ENCODE data around the gene SMAD7. TPM values are rescaled to one million over a fixed set of nuclear protein-coding genes. Genes with fewer than 3 reads are reported as not detected.

Gene SMAD7
- total and polyA plus RNA-seq, 2 donors, result 7.8 to 9.3 TPM

GRCh38 chr18:48898521-48898920 is 52.2 kb downstream of the SMAD7 start:
- WGBS, result 96% methylated on average over 4 of the region's 4 CpGs
- no peaks in the 10 kb centered on the region for H3K36me3 ChIP-seq (ENCODE audit: control insufficient read depth in 2 of 2, insufficient read depth in 2 of 2, low read length in 1 of 2)

GRCh38 chr18:48897531-48897930 is 53.2 kb downstream of the SMAD7 start:
- H3K36me3 ChIP-seq (ENCODE audit: control insufficient read depth in 2 of 2, insufficient read depth in 2 of 2, low read length in 1 of 2), result no peaks in the 10 kb centered on the region
- H3K4me1 ChIP-seq (ENCODE audit: control insufficient read depth in 2 of 2, insufficient read depth in 2 of 2, low read length in 2 of 2), result peaks cover 0 to 3% of the 10 kb centered on the region in 2 donors
- no peaks in the 10 kb centered on the region for H3K9me3 ChIP-seq (ENCODE audit: control insufficient read depth in 2 of 2, insufficient read depth in 1 of 2, low read length in 1 of 2)
- H3K27ac ChIP-seq (ENCODE audit: low read depth in 1 of 2, low read length in 1 of 2), result no peak overlapping the region
- no peak for DNase-seq (ENCODE audit: low read depth in 6 of 9, low spot score in 9 of 9)
- H3K27me3 ChIP-seq (ENCODE audit: control insufficient read depth in 2 of 2, insufficient read depth in 1 of 2, low read length in 1 of 2), result peaks cover 0 to 4% of the 10 kb centered on the region in 2 donors
- WGBS, result 96% methylated on average over 5 of the region's 5 CpGs
- no peak overlapping the region for H3K4me3 ChIP-seq (ENCODE audit: low read length in 2 of 2)

More at GRCh38 chr18:48898521-48898920, 52.2 kb downstream of the SMAD7 start:
- Histone ChIP-seq H3K9me3 (ENCODE audit: control insufficient read depth in 2 of 2, insufficient read depth in 1 of 2, low read length in 1 of 2) (no peaks in the 10 kb centered on the region), H3K27me3 (ENCODE audit: control insufficient read depth in 2 of 2, insufficient read depth in 1 of 2, low read length in 1 of 2) (peaks cover 0 to 4% of the 10 kb centered on the region in 2 donors), H3K4me3 (ENCODE audit: low read length in 2 of 2) (no peak overlapping the region), H3K27ac (ENCODE audit: low read depth in 1 of 2, low read length in 1 of 2) (no peak overlapping the region), H3K4me1 (ENCODE audit: control insufficient read depth in 2 of 2, insufficient read depth in 2 of 2, low read length in 2 of 2) (peaks cover 0 to 3% of the 10 kb centered on the region in 2 donors)
- DNase-seq (ENCODE audit: low read depth in 6 of 9, low spot score in 9 of 9), result no peak

GRCh38 chr18:48896875-48897511 is 53.8 kb downstream of the SMAD7 start:
- H3K27me3 ChIP-seq (ENCODE audit: control insufficient read depth in 2 of 2, insufficient read depth in 1 of 2, low read length in 1 of 2), result peaks cover 0 to 3% of the 10 kb centered on the region in 2 donors
- 64% methylated on average over 9 of the region's 9 CpGs for WGBS
- no peak overlapping the region for H3K27ac ChIP-seq (ENCODE audit: low read depth in 1 of 2, low read length in 1 of 2)
- H3K4me1 ChIP-seq (ENCODE audit: control insufficient read depth in 2 of 2, insufficient read depth in 2 of 2, low read length in 2 of 2), result no peaks in the 10 kb centered on the region
- peak in 1 of 9 donors; percentile 26 for DNase-seq (ENCODE audit: low read depth in 6 of 9, low spot score in 9 of 9)
- no peaks in the 10 kb centered on the region for H3K9me3 ChIP-seq (ENCODE audit: control insufficient read depth in 2 of 2, insufficient read depth in 1 of 2, low read length in 1 of 2)
- no peak overlapping the region for H3K4me3 ChIP-seq (ENCODE audit: low read length in 2 of 2)
- H3K36me3 ChIP-seq (ENCODE audit: control insufficient read depth in 2 of 2, insufficient read depth in 2 of 2, low read length in 1 of 2), result no peaks in the 10 kb centered on the region

- 79% methylated on average over 8 of the region's 8 CpGs for WGBS
- Histone ChIP-seq H3K27ac (ENCODE audit: low read depth in 1 of 2, low read length in 1 of 2) (no peak overlapping the region), H3K36me3 (ENCODE audit: control insufficient read depth in 2 of 2, insufficient read depth in 2 of 2, low read length in 1 of 2) (no peaks in the 10 kb centered on the region), H3K27me3 (ENCODE audit: control insufficient read depth in 2 of 2, insufficient read depth in 1 of 2, low read length in 1 of 2) (no peaks in the 10 kb centered on the region), H3K4me3 (ENCODE audit: low read length in 2 of 2) (no peak overlapping the region), H3K9me3 (ENCODE audit: control insufficient read depth in 2 of 2, insufficient read depth in 1 of 2, low read length in 1 of 2) (no peaks in the 10 kb centered on the region), H3K4me1 (ENCODE audit: control insufficient read depth in 2 of 2, insufficient read depth in 2 of 2, low read length in 2 of 2) (no peaks in the 10 kb centered on the region)
- no peak for DNase-seq (ENCODE audit: low read depth in 6 of 9, low spot score in 9 of 9)
Measured at GRCh38 chr18:48896326-48896874, 54.4 kb downstream of the SMAD7 start.

DNA sequence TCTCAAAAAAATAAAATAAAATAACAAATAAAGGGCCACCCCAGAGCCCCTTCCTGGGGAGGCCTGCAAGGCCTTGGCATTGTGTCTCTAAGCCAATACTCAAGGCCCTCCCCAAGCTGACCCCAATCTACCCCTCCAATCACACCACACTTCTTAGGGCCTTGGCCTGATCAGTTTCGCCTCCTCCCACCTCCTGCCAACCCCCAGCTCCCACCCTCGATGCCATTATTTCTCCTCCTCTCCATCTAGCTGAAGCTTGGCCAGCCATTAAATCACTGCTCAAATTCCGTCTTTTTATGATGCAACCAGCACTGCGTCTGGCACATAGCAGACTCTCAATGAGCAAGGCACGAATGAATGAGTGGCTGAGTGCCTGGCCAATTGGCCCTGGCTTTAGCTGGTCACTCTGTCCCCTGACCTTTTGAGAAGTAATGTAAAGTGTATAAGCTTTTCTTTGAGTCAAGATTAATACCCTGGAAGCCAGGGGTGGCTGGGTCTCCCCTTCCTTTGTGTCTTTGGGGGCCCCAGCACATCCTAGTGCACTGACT is 55.9 kb downstream of the SMAD7 start:
- Histone ChIP-seq H3K27me3 (ENCODE audit: control insufficient read depth in 2 of 2, insufficient read depth in 1 of 2, low read length in 1 of 2) (no peaks in the 10 kb centered on the region), H3K4me3 (ENCODE audit: low read length in 2 of 2) (no peak overlapping the region), H3K4me1 (ENCODE audit: control insufficient read depth in 2 of 2, insufficient read depth in 2 of 2, low read length in 2 of 2) (no peaks in the 10 kb centered on the region), H3K27ac (ENCODE audit: low read depth in 1 of 2, low read length in 1 of 2) (no peak overlapping the region), H3K9me3 (ENCODE audit: control insufficient read depth in 2 of 2, insufficient read depth in 1 of 2, low read length in 1 of 2) (no peaks in the 10 kb centered on the region), H3K36me3 (ENCODE audit: control insufficient read depth in 2 of 2, insufficient read depth in 2 of 2, low read length in 1 of 2) (no peaks in the 10 kb centered on the region)
- WGBS, result 97% methylated on average over 5 of the region's 5 CpGs
- DNase-seq (ENCODE audit: low read depth in 6 of 9, low spot score in 9 of 9), result no peak

DNA sequence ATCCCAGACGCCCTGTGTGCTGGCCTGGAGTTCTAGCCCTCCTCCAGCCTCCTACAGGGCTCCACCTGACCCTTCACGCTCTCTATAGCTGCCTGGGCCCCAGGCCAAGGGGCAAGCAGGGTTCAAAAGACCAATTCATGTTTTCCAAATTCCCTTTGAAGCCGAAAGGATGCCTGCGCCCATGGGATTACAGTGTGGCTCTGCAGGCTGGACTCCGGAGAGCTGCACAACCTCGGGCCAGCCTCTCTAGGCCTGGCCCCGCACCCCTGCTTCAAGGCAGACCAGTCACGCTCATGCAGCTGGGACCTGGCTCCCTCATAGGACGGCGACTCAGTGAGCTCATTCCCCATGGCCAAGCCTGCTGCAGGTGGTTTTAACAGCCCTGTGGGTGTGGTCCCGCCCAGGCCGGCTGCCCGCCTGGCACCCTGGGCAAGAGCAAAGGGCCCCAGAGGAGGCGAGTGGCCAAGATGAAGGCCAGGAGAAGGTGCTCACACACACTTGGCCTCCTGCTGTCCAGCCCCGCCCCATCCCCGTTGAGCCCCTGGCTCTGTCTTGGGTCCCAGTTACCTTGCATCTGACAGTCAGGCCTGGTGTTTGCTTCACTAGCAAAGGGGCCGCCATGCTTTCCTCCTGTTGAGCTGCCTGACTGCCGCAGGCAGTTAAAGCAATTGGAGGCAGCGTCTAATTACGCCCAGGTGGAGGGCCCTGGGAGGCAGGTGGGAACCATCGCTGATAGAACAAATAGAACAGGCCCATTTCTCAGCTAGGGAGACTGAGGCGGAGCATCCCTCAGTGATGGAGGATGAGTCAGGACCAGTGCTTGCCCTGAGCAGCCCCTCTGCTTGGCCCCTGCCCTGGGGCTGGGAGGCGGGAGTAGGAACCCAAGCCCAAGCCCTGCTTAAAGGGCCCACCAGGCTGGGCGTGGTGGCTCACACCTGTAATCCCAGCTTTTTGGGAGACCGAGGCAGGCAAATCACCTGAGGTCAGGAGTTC is 56.9 kb downstream of the SMAD7 start:
- no peaks in the 10 kb centered on the region for H3K36me3 ChIP-seq (ENCODE audit: control insufficient read depth in 2 of 2, insufficient read depth in 2 of 2, low read length in 1 of 2)
- H3K27me3 ChIP-seq (ENCODE audit: control insufficient read depth in 2 of 2, insufficient read depth in 1 of 2, low read length in 1 of 2), result no peaks in the 10 kb centered on the region
- no peak for DNase-seq (ENCODE audit: low read depth in 6 of 9, low spot score in 9 of 9)
- no peaks in the 10 kb centered on the region for H3K4me1 ChIP-seq (ENCODE audit: control insufficient read depth in 2 of 2, insufficient read depth in 2 of 2, low read length in 2 of 2)
- H3K27ac ChIP-seq (ENCODE audit: low read depth in 1 of 2, low read length in 1 of 2), result no peak overlapping the region
- no peaks in the 10 kb centered on the region for H3K9me3 ChIP-seq (ENCODE audit: control insufficient read depth in 2 of 2, insufficient read depth in 1 of 2, low read length in 1 of 2)
- WGBS, result 97% methylated on average over 25 of the region's 25 CpGs
- H3K4me3 ChIP-seq (ENCODE audit: low read length in 2 of 2), result no peak overlapping the region

DNA sequence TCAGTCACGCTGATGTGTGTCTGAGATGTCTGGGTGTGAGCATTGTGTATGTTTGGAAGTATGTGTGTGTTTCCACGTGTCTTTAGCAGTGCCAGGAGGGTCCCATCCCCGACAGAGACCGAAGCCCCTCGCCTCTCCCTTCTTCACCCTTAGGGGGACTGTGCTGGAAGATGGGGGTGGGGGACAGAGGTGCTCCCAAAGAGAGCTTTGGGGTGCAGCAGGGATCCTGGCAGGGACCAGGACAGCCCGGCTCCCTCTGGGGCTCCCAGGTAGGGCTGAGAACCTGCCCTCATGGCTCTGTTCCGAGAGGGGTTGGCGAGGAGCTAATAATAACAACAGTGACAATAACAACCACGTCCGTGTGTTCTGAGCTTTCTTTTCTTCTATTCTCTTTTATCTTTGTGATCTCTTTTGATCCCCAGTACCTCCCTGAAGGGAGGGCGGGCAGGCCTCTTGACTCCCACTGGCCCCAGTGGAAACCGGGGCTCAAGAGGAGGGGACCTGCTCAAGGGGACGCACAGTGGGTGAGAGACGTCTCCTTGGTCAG is 57.6 kb downstream of the SMAD7 start:
- no peaks in the 10 kb centered on the region for H3K27me3 ChIP-seq (ENCODE audit: control insufficient read depth in 2 of 2, insufficient read depth in 1 of 2, low read length in 1 of 2)
- DNase-seq (ENCODE audit: low read depth in 6 of 9, low spot score in 9 of 9), result no peak
- no peak overlapping the region for H3K27ac ChIP-seq (ENCODE audit: low read depth in 1 of 2, low read length in 1 of 2)
- no peaks in the 10 kb centered on the region for H3K36me3 ChIP-seq (ENCODE audit: control insufficient read depth in 2 of 2, insufficient read depth in 2 of 2, low read length in 1 of 2)
- no peak overlapping the region for H3K4me3 ChIP-seq (ENCODE audit: low read length in 2 of 2)
- 90% methylated on average over 14 of the region's 14 CpGs for WGBS
- no peaks in the 10 kb centered on the region for H3K4me1 ChIP-seq (ENCODE audit: control insufficient read depth in 2 of 2, insufficient read depth in 2 of 2, low read length in 2 of 2)
- no peaks in the 10 kb centered on the region for H3K9me3 ChIP-seq (ENCODE audit: control insufficient read depth in 2 of 2, insufficient read depth in 1 of 2, low read length in 1 of 2)

DNA sequence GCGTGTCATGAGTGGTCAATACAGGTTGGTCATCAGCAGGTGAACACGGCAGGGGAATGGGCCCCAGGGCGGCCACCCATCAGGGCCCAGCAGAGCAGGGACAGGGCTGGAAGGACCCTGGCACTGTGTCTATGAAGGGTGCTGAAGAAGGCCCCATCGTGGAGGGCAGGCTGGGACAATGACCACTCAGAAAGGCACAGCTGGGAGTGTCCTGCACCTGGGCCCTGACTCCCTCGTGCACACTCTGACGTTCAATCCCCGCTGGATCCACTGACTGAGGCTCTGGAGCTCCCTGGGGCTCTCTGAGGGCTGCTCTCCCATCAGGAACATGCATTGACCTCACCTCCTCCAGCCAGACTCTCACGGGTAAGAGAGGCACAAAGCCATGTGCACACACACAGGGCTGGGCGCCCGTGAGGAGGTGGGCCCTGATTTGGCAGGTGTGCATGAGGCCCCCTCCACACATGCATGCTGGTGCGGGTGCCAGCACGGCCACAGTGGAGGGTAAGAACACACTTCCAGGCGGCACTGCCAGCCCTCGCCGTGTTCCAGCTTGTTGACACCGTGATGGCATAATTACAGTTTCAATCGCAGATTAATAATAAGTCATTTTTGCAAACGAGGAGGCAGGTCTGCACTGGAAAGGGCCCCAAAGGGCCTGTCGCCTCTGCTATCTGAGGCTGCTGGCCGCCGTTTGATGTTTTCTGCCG is 58.5 kb downstream of the SMAD7 start:
- Histone ChIP-seq H3K36me3 (ENCODE audit: control insufficient read depth in 2 of 2, insufficient read depth in 2 of 2, low read length in 1 of 2) (no peaks in the 10 kb centered on the region), H3K4me1 (ENCODE audit: control insufficient read depth in 2 of 2, insufficient read depth in 2 of 2, low read length in 2 of 2) (no peaks in the 10 kb centered on the region), H3K27ac (ENCODE audit: low read depth in 1 of 2, low read length in 1 of 2) (no peak overlapping the region), H3K27me3 (ENCODE audit: control insufficient read depth in 2 of 2, insufficient read depth in 1 of 2, low read length in 1 of 2) (no peaks in the 10 kb centered on the region), H3K9me3 (ENCODE audit: control insufficient read depth in 2 of 2, insufficient read depth in 1 of 2, low read length in 1 of 2) (no peaks in the 10 kb centered on the region), H3K4me3 (ENCODE audit: low read length in 2 of 2) (no peak overlapping the region)
- 97% methylated on average over 22 of the region's 22 CpGs for WGBS
- DNase-seq (ENCODE audit: low read depth in 6 of 9, low spot score in 9 of 9), result no peak

Data from thymus (tissue), 11 donors.